CD4-positive, alpha-beta T cell (primary cell): ENCODE results near the gene STAT3. TPM values are rescaled to one million over a fixed set of nuclear protein-coding genes. Genes with fewer than 3 reads are reported as not detected.
A peak's percentile ranks its signal among the peaks of the same experiment; 100 is the strongest.

Experiments
- ATAC-seq: fragments of 200-7000 bp; cut with Tn5 transposase; one replicate; pipeline ENCODE4 v1.10.0; 2022; ENCODE audit warnings: mild to moderate bottlenecking; ENCODE audit not compliant: poor library complexity
- CTCF ChIA-PET: fragments of 350-600 bp; sonication (Branson Sonifier 250); formaldehyde crosslinking; loops from one replicate; lab custom pipeline; 2021; ENCODE audit warnings: antibody characterized with exemption, inconsistent platforms; lab: Charles Lee
- POLR2A ChIA-PET: fragments of 350-600 bp; sonication (Branson Sonifier 250); formaldehyde crosslinking; loops from one replicate; lab custom pipeline; 2021; ENCODE audit warnings: antibody characterized with exemption, inconsistent platforms; lab: Charles Lee
- DNase-seq, 14 experiments: peaks; one replicate each; pipeline ENCODE4 v3.0.0-alpha.2; 2013 to 2020; ENCODE audit warnings: mixed read lengths in 2 of 14
- H3K27ac ChIP-seq, 2 donors: one replicate each; pipeline versions ENCODE4 v1.5.1 to v1.7.0; 2013; ENCODE audit warnings: low read length in 2 of 2, low read depth in 1 of 2, mild to moderate bottlenecking in 1 of 2
- H3K27me3 ChIP-seq, 2 experiments: 1 replicate in 1 of 2; 2 replicates in 1 of 2; pipeline versions ENCODE4 v1.6.1 to v1.7.0; 2013; ENCODE audit warnings: low read length in 2 of 2, control low read depth in 1 of 2, mild to moderate bottlenecking in 1 of 2, moderate library complexity in 1 of 2; ENCODE audit not compliant: insufficient read depth in 2 of 2, control insufficient read depth in 1 of 2
- H3K36me3 ChIP-seq: one replicate; pipeline ENCODE4 v1.6.1; 2013; ENCODE audit warnings: low read length, control low read depth; ENCODE audit not compliant: insufficient read depth
- H3K4me1 ChIP-seq: one replicate; pipeline ENCODE4 v1.6.1; 2013; ENCODE audit warnings: low read length, control low read depth; ENCODE audit not compliant: insufficient read depth
- H3K4me3 ChIP-seq: one replicate; pipeline ENCODE4 v1.5.1; 2013; ENCODE audit warnings: mild to moderate bottlenecking, low read length, moderate library complexity
- H3K9me3 ChIP-seq, 2 experiments: 1 replicate in 1 of 2; 2 replicates in 1 of 2; pipeline versions ENCODE4 v1.6.1 to v1.7.0; 2013; ENCODE audit warnings: low read length in 2 of 2, mild to moderate bottlenecking in 2 of 2, control low read depth in 1 of 2, moderate library complexity in 1 of 2; ENCODE audit not compliant: control insufficient read depth in 1 of 2, insufficient read depth in 1 of 2
- H3K27ac Mint-ChIP-seq: one replicate; pipeline ENCODE4 v1.8.0; 2020; ENCODE audit warnings: mixed read lengths
- H3K27me3 Mint-ChIP-seq: one replicate; pipeline ENCODE4 v1.8.0; 2021; ENCODE audit warnings: mixed read lengths
- H3K36me3 Mint-ChIP-seq: one replicate; pipeline ENCODE4 v1.8.0; 2021; ENCODE audit warnings: low read depth, mixed read lengths
- H3K4me1 Mint-ChIP-seq: one replicate; pipeline ENCODE4 v1.8.0; 2021; ENCODE audit warnings: low read depth, mixed read lengths
- H3K4me3 Mint-ChIP-seq: one replicate; pipeline ENCODE4 v1.8.0; 2020; ENCODE audit warnings: mild to moderate bottlenecking, mixed read lengths
- H3K9me3 Mint-ChIP-seq: one replicate; pipeline ENCODE4 v1.8.0; 2020; ENCODE audit warnings: mixed read lengths
- intact Hi-C, 2 experiments: fragments of 100-400 bp; cut with DNase I in 1 of 2; cut with micrococcal nuclease in 1 of 2; formaldehyde crosslinking; loops; one replicate each; pipeline versions ENCODE4 v1.15.1 to v1.9.0; 2023 to 2025; cut with DNase I, micrococcal nuclease
- total RNA-seq, 174 experiments: library from RNA in 2 of 174; stranded (reverse) in 2 of 174; gene quantifications; one replicate each; pipeline ENCODE4 v1.2.3 and lab custom pipeline; 2021 to 2026
- TF ChIP-seq, protein P1 (sequence below): fragments of 200-600 bp; IDR thresholded peaks from one replicate; pipeline ENCODE4 v1.8.0; 2022; ENCODE audit warnings: antibody characterized with exemption, mild to moderate bottlenecking

STAT3 gene
- total RNA-seq, 2 experiments from 2014 or later, result 315 to 319 TPM

DNA sequence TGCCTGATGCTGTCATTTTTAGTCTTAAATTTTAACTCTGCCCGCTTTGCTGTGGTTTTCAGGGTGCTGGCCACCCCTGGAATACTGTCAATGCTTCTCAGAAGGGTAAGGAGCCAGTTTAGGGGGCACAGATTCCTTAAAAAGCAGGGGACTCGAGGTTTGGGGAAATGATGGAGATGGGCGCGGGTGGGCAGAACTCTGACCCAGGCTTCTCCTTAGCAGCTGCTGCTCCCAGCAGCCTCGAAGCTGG, 76.3 kb downstream of the STAT3 start:
- Mint-ChIP-seq H3K4me1 (peaks cover 77% of the 10 kb centered on the region), H3K36me3 (peaks cover 76% of the 10 kb centered on the region), H3K27me3 (no peaks in the 10 kb centered on the region), H3K9me3 (no peaks in the 10 kb centered on the region), H3K27ac (peak overlapping the region; percentile 82), H3K4me3 (peak overlapping the region; percentile 71)
- ATAC-seq, result no peak
- no peaks in the 10 kb centered on the region for H3K27me3 ChIP-seq
- H3K36me3 ChIP-seq, result peaks cover 63% of the 10 kb centered on the region
- CTCF ChIA-PET, result interaction anchor here (0.7 to 15.7 kb wide), 19 partner anchors 10 to 215 kb away, joined by 3 to 187 read pairs (median 4); partner anchors contain the start of genes CAVIN1, GHDC, KCNH4 and STAT3
- peaks cover 71% of the 10 kb centered on the region for H3K4me1 ChIP-seq
- peak overlapping the region; percentile 41 to 64 for H3K27ac ChIP-seq
- peak overlapping the region; percentile 40 for H3K4me3 ChIP-seq
- POLR2A ChIA-PET, result interaction anchor here (0.6 to 9.3 kb wide), 18 partner anchors 11 to 295 kb away, joined by 3 to 75 read pairs (median 4); partner anchors contain the start of genes CAVIN1, DNAJC7, STAT3 and STAT5A
- intact Hi-C loops, result no loop called here
- TF ChIP-seq, protein P1, sequence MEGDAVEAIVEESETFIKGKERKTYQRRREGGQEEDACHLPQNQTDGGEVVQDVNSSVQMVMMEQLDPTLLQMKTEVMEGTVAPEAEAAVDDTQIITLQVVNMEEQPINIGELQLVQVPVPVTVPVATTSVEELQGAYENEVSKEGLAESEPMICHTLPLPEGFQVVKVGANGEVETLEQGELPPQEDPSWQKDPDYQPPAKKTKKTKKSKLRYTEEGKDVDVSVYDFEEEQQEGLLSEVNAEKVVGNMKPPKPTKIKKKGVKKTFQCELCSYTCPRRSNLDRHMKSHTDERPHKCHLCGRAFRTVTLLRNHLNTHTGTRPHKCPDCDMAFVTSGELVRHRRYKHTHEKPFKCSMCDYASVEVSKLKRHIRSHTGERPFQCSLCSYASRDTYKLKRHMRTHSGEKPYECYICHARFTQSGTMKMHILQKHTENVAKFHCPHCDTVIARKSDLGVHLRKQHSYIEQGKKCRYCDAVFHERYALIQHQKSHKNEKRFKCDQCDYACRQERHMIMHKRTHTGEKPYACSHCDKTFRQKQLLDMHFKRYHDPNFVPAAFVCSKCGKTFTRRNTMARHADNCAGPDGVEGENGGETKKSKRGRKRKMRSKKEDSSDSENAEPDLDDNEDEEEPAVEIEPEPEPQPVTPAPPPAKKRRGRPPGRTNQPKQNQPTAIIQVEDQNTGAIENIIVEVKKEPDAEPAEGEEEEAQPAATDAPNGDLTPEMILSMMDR, result no peak
- no peak for DNase-seq
- peaks cover 0 to 3% of the 10 kb centered on the region in 2 experiments for H3K9me3 ChIP-seq

DNA sequence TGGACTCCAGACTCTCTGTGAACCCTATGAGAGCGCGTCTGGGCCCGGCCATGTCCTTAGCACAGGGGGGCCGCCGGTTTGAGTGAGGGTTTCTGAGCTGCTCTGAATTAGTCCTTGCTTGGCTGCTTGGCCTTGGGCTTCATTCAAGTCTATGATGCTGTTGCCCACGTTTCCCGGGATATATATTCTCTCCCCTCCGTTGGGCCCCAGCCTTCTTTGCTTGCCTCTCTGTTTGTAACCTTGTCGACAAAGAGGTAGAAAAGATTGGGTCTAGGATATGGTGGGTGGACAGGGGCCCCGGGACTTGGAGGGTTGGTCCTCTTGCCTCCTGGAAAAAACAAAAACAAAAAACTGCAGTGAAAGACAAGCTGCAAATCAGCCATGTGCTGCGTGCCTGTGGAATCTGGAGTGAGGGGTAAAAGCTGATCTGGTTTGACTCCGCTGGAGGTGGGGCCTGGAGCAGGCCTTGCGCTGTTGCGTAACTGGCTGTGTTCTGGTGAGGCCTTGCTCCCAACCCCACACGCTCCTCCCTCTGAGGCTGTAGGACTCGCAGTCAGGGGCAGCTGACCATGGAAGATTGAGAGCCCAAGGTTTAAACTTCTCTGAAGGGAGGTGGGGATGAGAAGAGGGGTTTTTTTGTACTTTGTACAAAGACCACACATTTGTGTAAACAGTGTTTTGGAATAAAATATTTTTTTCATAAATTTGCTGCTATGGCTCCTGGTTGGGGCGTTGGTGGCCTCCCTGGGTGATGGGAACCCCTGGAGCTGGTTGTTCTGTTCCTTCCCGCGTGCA, 76.8 kb downstream of the STAT3 start:
- H3K36me3 ChIP-seq, result peaks cover 60% of the 10 kb centered on the region
- ATAC-seq (no peak), DNase-seq (peak in 2 of 14 experiments; percentile 44 to 55)
- Mint-ChIP-seq H3K27ac (peak overlapping the region; percentile 82), H3K27me3 (no peaks in the 10 kb centered on the region), H3K4me3 (peak overlapping the region; percentile 77), H3K9me3 (no peaks in the 10 kb centered on the region), H3K36me3 (peaks cover 74% of the 10 kb centered on the region), H3K4me1 (peaks cover 71% of the 10 kb centered on the region)
- H3K9me3 ChIP-seq, result peaks cover 0 to 3% of the 10 kb centered on the region in 2 experiments
- intact Hi-C loops, result no loop called here
- peak overlapping the region; percentile 41 to 64 for H3K27ac ChIP-seq
- ChIA-PET POLR2A (interaction anchor here (0.7 to 9.3 kb wide), 15 partner anchors 11 to 294 kb away, joined by 3 to 75 read pairs (median 6); partner anchors contain the start of genes CAVIN1, DNAJC7, STAT3 and STAT5A), CTCF (interaction anchor here (1.0 to 15.7 kb wide), 14 partner anchors 10 to 216 kb away, joined by 3 to 187 read pairs (median 4); partner anchors contain the start of genes KCNH4, STAT3 and STAT5A)
- H3K4me3 ChIP-seq, result no peak overlapping the region
- TF ChIP-seq, protein P1, result no peak
- peaks cover 73% of the 10 kb centered on the region for H3K4me1 ChIP-seq
- H3K27me3 ChIP-seq, result no peaks in the 10 kb centered on the region

DNA sequence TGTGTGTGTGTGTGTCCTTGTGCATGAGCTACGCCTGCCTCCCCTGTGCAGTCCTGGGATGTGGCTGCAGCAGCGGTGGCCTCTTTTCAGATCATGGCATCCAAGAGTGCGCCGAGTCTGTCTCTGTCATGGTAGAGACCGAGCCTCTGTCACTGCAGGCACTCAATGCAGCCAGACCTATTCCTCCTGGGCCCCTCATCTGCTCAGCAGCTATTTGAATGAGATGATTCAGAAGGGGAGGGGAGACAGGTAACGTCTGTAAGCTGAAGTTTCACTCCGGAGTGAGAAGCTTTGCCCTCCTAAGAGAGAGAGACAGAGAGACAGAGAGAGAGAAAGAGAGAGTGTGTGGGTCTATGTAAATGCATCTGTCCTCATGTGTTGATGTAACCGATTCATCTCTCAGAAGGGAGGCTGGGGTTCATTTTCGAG, 77.4 kb downstream of the STAT3 start:
- peak in 2 of 14 experiments; percentile 34 to 35 for DNase-seq
- H3K4me3 Mint-ChIP-seq, result peak overlapping the region; percentile 77
- intact Hi-C loops, result no loop called here
- no peaks in the 10 kb centered on the region for H3K9me3 Mint-ChIP-seq
- Histone ChIP-seq H3K27me3 (no peaks in the 10 kb centered on the region), H3K9me3 (peaks cover 0 to 3% of the 10 kb centered on the region in 2 experiments), H3K27ac (peak overlapping the region in 1 of 2 donors; percentile 64), H3K36me3 (peaks cover 65% of the 10 kb centered on the region), H3K4me3 (no peak overlapping the region), H3K4me1 (peaks cover 74% of the 10 kb centered on the region)
- POLR2A ChIA-PET, result interaction anchor here (2.9 to 9.3 kb wide), 3 partner anchors 22 to 78 kb away, joined by 10 to 75 read pairs (median 59); partner anchors contain the start of genes STAT3 and STAT5A
- TF ChIP-seq, protein P1, result no peak
- no peaks in the 10 kb centered on the region for H3K27me3 Mint-ChIP-seq
- no peak for ATAC-seq
- H3K36me3 Mint-ChIP-seq, result peaks cover 79% of the 10 kb centered on the region
- H3K4me1 Mint-ChIP-seq, result peaks cover 74% of the 10 kb centered on the region
- H3K27ac Mint-ChIP-seq, result peak overlapping the region; percentile 82
- CTCF ChIA-PET, result interaction anchor here (5.1 to 15.7 kb wide), 2 partner anchors 13 to 95 kb away, joined by 53 to 187 read pairs; no protein-coding TSS in a partner anchor
